ENCODE measurements around the gene RPL12. TPM values are rescaled to one million over a fixed set of nuclear protein-coding genes. Genes with fewer than 3 reads are reported as not detected.
A peak's percentile ranks its signal among the peaks of the same experiment; 100 is the strongest.

The RPL12 gene
- total and polyA plus RNA-seq, 9 of the 15 experiments (the other 6 are each of a cell fraction or from before 2014, with no cell fraction given) = 1,614 to 4,558 (median 2,531) TPM

DNA sequence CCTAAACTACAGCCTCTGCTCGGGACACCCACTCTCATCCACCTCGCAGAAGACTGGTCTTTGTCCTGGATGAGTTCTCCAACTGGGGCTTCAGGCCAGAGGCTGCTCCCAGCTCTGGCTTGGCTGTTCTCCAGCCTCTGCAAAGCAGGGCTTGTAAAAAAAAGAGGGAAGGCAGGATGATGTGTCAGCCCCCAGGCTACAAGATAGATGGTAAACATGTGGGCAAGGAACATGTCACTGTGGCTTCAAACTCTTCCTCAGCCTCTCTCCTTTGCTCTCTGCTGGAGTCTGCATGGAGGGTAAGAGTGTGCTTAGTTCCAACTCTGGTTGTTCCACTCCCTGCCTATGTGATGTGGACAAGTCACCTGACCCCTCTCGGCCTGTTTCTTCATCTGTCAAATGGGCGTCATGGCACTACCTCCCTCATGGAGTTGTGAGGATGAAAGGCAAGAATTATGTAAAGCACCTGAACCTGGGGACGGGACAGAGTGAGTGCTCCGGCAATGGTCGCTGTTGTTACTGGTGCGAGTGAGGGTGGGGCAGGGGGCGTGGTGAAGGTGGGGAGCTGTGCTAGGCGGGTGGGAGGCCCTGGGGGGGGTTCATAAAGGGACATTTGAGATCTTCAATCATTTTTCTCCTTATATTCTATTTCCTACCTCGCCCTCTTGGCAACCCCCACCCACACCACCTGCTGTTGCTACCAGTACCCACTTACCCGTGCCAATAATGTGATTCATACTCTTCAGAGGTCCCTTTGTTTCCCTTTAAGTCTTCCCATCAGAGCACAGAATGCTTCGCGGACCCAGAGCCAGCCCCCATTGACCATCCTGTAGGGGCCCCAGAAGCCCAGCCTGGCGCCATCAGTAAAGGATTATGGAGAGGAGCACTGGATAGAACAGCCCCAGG, 33.8 kb downstream of the RPL12 start:
- intact Hi-C loops (cut with micrococcal nuclease) = loop anchor here (2.0 kb wide), 1 partner anchor 57 kb away; no protein-coding TSS in a partner anchor

DNA sequence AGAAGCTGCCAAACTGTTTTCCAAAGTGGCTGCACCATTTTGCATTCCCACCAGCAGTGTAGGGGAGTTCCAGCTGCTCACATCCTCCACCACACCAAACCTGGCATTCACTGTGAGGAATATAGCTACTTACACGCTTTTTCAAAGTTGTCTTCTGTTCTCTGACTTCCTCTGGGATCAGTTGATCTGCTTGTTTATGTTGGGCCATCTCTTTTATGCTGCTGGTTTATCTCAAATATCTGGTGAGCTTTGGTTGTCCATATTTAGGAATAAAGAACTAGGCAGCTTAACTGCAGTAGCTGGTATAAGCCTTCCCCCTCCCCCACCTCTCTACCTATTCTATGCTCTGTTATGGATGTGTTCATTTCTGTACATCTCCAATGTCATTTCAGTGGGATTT, 35.5 kb downstream of the RPL12 start:
- ChIA-PET CTCF (ENCODE audit: low intra/inter-chr PET ratio) (no interaction called here), POLR2A (interaction anchor here (1.1 to 1.5 kb wide), 2 partner anchors 9 to 13 kb away, joined by 5 to 6 read pairs; partner anchors contain the start of gene ZNF79)
- Histone ChIP-seq H3K9me1 (ENCODE audit: control insufficient read depth, insufficient read depth, low read length) (no peaks in the 10 kb centered on the region), H3K9me3 (replicated peaks; ENCODE audit: control insufficient read depth, insufficient read depth, low read depth, low read length) (no peaks in the 10 kb centered on the region), H3K79me2 (ENCODE audit: control insufficient read depth, insufficient read depth, low read length) (no peaks in the 10 kb centered on the region), H3K36me3 (ENCODE audit: control insufficient read depth, insufficient read depth, low read length) (no peaks in the 10 kb centered on the region), H2AFZ (ENCODE audit: low read depth, low read length) (no peak overlapping the region), H3K27me3 (ENCODE audit: control insufficient read depth in 2 of 2, insufficient read depth in 2 of 2, low read length in 2 of 2) (no peaks in the 10 kb centered on the region), H3K4me1 (replicated peaks in 1 of 2; ENCODE audit: control insufficient read depth in 2 of 2, insufficient read depth in 2 of 2, low read length in 2 of 2) (peaks cover 12 to 14% of the 10 kb centered on the region in 2 experiments; a peak in 4 of 5 replicates), H3K4me3 (no peak overlapping the region), H3K27ac (ENCODE audit: extremely low read depth, low read depth, low read length) (no peak overlapping the region), H4K20me1 (replicated peaks; ENCODE audit: control insufficient read depth, insufficient read depth, low read length) (0 out of 2 replicates have a peak, but pooled peaks cover 4% of the 10 kb centered on the region), H3K9ac (ENCODE audit: insufficient read depth in 1 of 2, low read depth in 2 of 2, low read length in 2 of 2) (no peak overlapping the region), H3K4me2 (ENCODE audit: insufficient read depth, low read length) (no peak overlapping the region)
- ATAC-seq (no peak), DNase-seq (ENCODE audit: extremely low read depth in 1 of 4, low spot score in 3 of 4) (no peak), FAIRE-seq (peak; percentile 11)
- BruUV-seq (replicated peaks) = no TSS peak
- WGBS (ENCODE audit: insufficient coverage, low coverage, missing lambda C conversion rate) = 23% methylated on average over 1 of the region's 1 CpG
- intact Hi-C loops (cut with micrococcal nuclease) = no loop called here
- in situ Hi-C loops (cut with MboI) = no loop called here
- TF ChIP-seq, protein P1, sequence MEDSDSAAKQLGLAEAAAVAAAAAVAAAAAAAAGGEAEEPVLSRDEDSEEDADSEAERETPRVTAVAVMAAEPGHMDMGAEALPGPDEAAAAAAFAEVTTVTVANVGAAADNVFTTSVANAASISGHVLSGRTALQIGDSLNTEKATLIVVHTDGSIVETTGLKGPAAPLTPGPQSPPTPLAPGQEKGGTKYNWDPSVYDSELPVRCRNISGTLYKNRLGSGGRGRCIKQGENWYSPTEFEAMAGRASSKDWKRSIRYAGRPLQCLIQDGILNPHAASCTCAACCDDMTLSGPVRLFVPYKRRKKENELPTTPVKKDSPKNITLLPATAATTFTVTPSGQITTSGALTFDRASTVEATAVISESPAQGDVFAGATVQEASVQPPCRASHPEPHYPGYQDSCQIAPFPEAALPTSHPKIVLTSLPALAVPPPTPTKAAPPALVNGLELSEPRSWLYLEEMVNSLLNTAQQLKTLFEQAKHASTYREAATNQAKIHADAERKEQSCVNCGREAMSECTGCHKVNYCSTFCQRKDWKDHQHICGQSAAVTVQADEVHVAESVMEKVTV (CRISPR knock-in tag; IDR thresholded peaks at IDR 0.05) = no peak
- TF ChIP-seq NCOA2 (IDR thresholded peaks at IDR 0.05; ENCODE audit: partially characterized antibody in 2 of 2) (no peak), GATAD2A (IDR thresholded peaks at IDR 0.05) (no peak), ZNF431 (CRISPR knock-in tag; IDR thresholded peaks at IDR 0.05) (no peak), BCOR (IDR thresholded peaks at IDR 0.05) (no peak)
- TF ChIP-seq, protein P2, sequence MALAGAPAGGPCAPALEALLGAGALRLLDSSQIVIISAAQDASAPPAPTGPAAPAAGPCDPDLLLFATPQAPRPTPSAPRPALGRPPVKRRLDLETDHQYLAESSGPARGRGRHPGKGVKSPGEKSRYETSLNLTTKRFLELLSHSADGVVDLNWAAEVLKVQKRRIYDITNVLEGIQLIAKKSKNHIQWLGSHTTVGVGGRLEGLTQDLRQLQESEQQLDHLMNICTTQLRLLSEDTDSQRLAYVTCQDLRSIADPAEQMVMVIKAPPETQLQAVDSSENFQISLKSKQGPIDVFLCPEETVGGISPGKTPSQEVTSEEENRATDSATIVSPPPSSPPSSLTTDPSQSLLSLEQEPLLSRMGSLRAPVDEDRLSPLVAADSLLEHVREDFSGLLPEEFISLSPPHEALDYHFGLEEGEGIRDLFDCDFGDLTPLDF (CRISPR knock-in tag; IDR thresholded peaks at IDR 0.05) = no peak
- TF ChIP-seq, protein P3, sequence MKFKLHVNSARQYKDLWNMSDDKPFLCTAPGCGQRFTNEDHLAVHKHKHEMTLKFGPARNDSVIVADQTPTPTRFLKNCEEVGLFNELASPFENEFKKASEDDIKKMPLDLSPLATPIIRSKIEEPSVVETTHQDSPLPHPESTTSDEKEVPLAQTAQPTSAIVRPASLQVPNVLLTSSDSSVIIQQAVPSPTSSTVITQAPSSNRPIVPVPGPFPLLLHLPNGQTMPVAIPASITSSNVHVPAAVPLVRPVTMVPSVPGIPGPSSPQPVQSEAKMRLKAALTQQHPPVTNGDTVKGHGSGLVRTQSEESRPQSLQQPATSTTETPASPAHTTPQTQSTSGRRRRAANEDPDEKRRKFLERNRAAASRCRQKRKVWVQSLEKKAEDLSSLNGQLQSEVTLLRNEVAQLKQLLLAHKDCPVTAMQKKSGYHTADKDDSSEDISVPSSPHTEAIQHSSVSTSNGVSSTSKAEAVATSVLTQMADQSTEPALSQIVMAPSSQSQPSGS (CRISPR knock-in tag; IDR thresholded peaks at IDR 0.05) = no peak

More for the DNA sequence above, 33.8 kb downstream of the RPL12 start:
- H3K27me3 ChIP-seq (ENCODE audit: control insufficient read depth in 2 of 2, insufficient read depth in 2 of 2, low read length in 2 of 2) = no peaks in the 10 kb centered on the region
- H2AFZ ChIP-seq (ENCODE audit: low read depth, low read length) = no peak overlapping the region
- 26% methylated on average over 12 of the region's 15 CpGs for WGBS (ENCODE audit: insufficient coverage, low coverage, missing lambda C conversion rate)
- in situ Hi-C loops (cut with MboI) = no loop called here
- CTCF ChIA-PET (ENCODE audit: low intra/inter-chr PET ratio) = no interaction called here
- H3K9me3 ChIP-seq (replicated peaks; ENCODE audit: control insufficient read depth, insufficient read depth, low read depth, low read length) = no peaks in the 10 kb centered on the region
- POLR2A ChIA-PET = interaction anchor here (0.5 kb wide), 1 partner anchor 9 kb away, joined by 3 read pairs; no protein-coding TSS in a partner anchor
- peaks cover 20 to 24% of the 10 kb centered on the region in 2 experiments for H3K4me1 ChIP-seq (replicated peaks in 1 of 2; ENCODE audit: control insufficient read depth in 2 of 2, insufficient read depth in 2 of 2, low read length in 2 of 2)
- H3K9ac ChIP-seq (ENCODE audit: insufficient read depth in 1 of 2, low read depth in 2 of 2, low read length in 2 of 2) = no peak overlapping the region
- DNase-seq (ENCODE audit: extremely low read depth in 1 of 4, low spot score in 3 of 4) (no peak), FAIRE-seq (no peak), ATAC-seq (no peak; the same call in 2 of the 3 replicates)
- H3K9me1 ChIP-seq (ENCODE audit: control insufficient read depth, insufficient read depth, low read length) = no peaks in the 10 kb centered on the region
- no peaks in the 10 kb centered on the region for H3K36me3 ChIP-seq (ENCODE audit: control insufficient read depth, insufficient read depth, low read length)
- H3K79me2 ChIP-seq (ENCODE audit: control insufficient read depth, insufficient read depth, low read length) = no peaks in the 10 kb centered on the region
- 0 out of 2 replicates have a peak, but pooled peaks cover 4% of the 10 kb centered on the region for H4K20me1 ChIP-seq (replicated peaks; ENCODE audit: control insufficient read depth, insufficient read depth, low read length)
- no peak for TF ChIP-seq ZNF589 (CRISPR knock-in tag; IDR thresholded peaks at IDR 0.05; ENCODE audit: low read depth)
- TF ChIP-seq, protein P4, sequence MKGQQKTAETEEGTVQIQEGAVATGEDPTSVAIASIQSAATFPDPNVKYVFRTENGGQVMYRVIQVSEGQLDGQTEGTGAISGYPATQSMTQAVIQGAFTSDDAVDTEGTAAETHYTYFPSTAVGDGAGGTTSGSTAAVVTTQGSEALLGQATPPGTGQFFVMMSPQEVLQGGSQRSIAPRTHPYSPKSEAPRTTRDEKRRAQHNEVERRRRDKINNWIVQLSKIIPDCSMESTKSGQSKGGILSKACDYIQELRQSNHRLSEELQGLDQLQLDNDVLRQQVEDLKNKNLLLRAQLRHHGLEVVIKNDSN (CRISPR knock-in tag; IDR thresholded peaks at IDR 0.05) = 0 out of 2 replicates have a peak, but pooled peaks have one; percentile 28
- H3K4me2 ChIP-seq (ENCODE audit: insufficient read depth, low read length) = no peak overlapping the region
- no peak overlapping the region for H3K4me3 ChIP-seq
- BruUV-seq (replicated peaks) = no TSS peak
- no peak overlapping the region for H3K27ac ChIP-seq (ENCODE audit: extremely low read depth, low read depth, low read length)

Data from K562 (cell line).